Activated T-helper 2 cell treated with anti-CD3 and anti-CD28 coated beads, Interferon-gamma antibody, Interleukin-2, Interleukin-4, amounts not matched to agents 10 μg/mL and 5 μg/mL and 100 μg/mL, durations not matched to agents 14 hours and 24 hours and 36 hours (primary cell): ENCODE measurements around the gene NPAS1. TPM values are rescaled to one million over a fixed set of nuclear protein-coding genes. Genes with fewer than 3 reads are reported as not detected.

Source experiments
- DNase-seq: peaks from one replicate; pipeline ENCODE4 v3.0.0; 2021; ENCODE audit warnings: low spot score
- H3K27ac Mint-ChIP-seq: one replicate; pipeline ENCODE4 v1.8.0; 2021; ENCODE audit warnings: mixed read lengths
- H3K27me3 Mint-ChIP-seq: one replicate; pipeline ENCODE4 v1.8.0; 2021; ENCODE audit warnings: low read depth, mixed read lengths
- H3K36me3 Mint-ChIP-seq: one replicate; pipeline ENCODE4 v1.8.0; 2021; ENCODE audit warnings: low read depth, mixed read lengths
- H3K4me1 Mint-ChIP-seq: one replicate; pipeline ENCODE4 v1.8.0; 2021; ENCODE audit warnings: low read depth, mixed read lengths
- H3K4me3 Mint-ChIP-seq: one replicate; pipeline ENCODE4 v1.8.0; 2021; ENCODE audit warnings: low read depth, mild to moderate bottlenecking, moderate library complexity, mixed read lengths
- H3K9me3 Mint-ChIP-seq: one replicate; pipeline ENCODE4 v1.8.0; 2021; ENCODE audit warnings: mixed read lengths
- intact Hi-C: fragments of 100-400 bp; cut with micrococcal nuclease; formaldehyde crosslinking; loops from one replicate; pipeline ENCODE4 v1.15.1; 2023
- total RNA-seq: library from RNA; stranded (reverse); gene quantifications from 2 replicates; pipeline ENCODE4 v1.2.3, GENCODE V29; 2022

NPAS1 gene
- total RNA-seq, 1 donor from 2014 or later = not detected

GRCh38 chr19:47089767-47090350, 70.2 kb downstream of the NPAS1 start:
- H3K36me3 Mint-ChIP-seq = peaks cover 83% of the 10 kb centered on the region
- H3K4me3 Mint-ChIP-seq = no peak overlapping the region
- no peak overlapping the region for H3K27ac Mint-ChIP-seq
- no peaks in the 10 kb centered on the region for H3K27me3 Mint-ChIP-seq
- DNase-seq = no peak
- intact Hi-C loops = no loop called here
- peaks cover 27% of the 10 kb centered on the region for H3K4me1 Mint-ChIP-seq
- no peaks in the 10 kb centered on the region for H3K9me3 Mint-ChIP-seq

- DNase-seq = no peak
- Mint-ChIP-seq H3K27me3 (no peaks in the 10 kb centered on the region), H3K27ac (peak overlapping the region; percentile 100), H3K36me3 (peaks cover 72% of the 10 kb centered on the region), H3K4me3 (peak overlapping the region; percentile 95), H3K9me3 (no peaks in the 10 kb centered on the region), H3K4me1 (peaks cover 54% of the 10 kb centered on the region)
- intact Hi-C loops = no loop called here
Measured at GRCh38 chr19:47093254-47093653, 73.6 kb downstream of the NPAS1 start.

- Mint-ChIP-seq H3K4me3 (peak overlapping the region; percentile 95), H3K4me1 (peaks cover 58% of the 10 kb centered on the region), H3K27me3 (no peaks in the 10 kb centered on the region), H3K36me3 (peaks cover 72% of the 10 kb centered on the region), H3K9me3 (no peaks in the 10 kb centered on the region), H3K27ac (peak overlapping the region; percentile 100)
- no peak for DNase-seq
- intact Hi-C loops = loop anchor here (2.0 kb wide), 1 partner anchor 93 kb away; no protein-coding TSS in a partner anchor
Measured at GRCh38 chr19:47093841-47094240, 74.2 kb downstream of the NPAS1 start.

GRCh38 chr19:47094557-47095475, 75.2 kb downstream of the NPAS1 start:
- Mint-ChIP-seq H3K27ac (peak overlapping the region; percentile 100), H3K9me3 (no peaks in the 10 kb centered on the region), H3K4me1 (peaks cover 62% of the 10 kb centered on the region), H3K4me3 (peak overlapping the region; percentile 95), H3K36me3 (peaks cover 66% of the 10 kb centered on the region), H3K27me3 (no peaks in the 10 kb centered on the region)
- DNase-seq = peak; percentile 52
- intact Hi-C loops = loop anchor here (1.0 to 5.0 kb wide), 3 partner anchors 14 to 147 kb away; no protein-coding TSS in a partner anchor

Other genes starting within 250 kb of the NPAS1 start
- gene SLC1A5, start 231.2 kb upstream of the NPAS1 start, total RNA-seq = 203 and 208 TPM in 2 replicates
- 94.0 and 102 TPM in 2 replicates for gene AP2S1, start 169.0 kb upstream of the NPAS1 start, total RNA-seq
- gene ARHGAP35, start 158.8 kb upstream of the NPAS1 start, total RNA-seq = 25.5 and 28.5 TPM in 2 replicates
- gene TMEM160, start 28.8 kb downstream of the NPAS1 start, total RNA-seq = 48.0 and 49.1 TPM in 2 replicates
- 97.1 and 104 TPM in 2 replicates for gene ZC3H4, start 93.9 kb downstream of the NPAS1 start, total RNA-seq
- gene SAE1, start 111.0 kb downstream of the NPAS1 start, total RNA-seq = 151 and 154 TPM in 2 replicates
- gene BBC3, start 211.4 kb downstream of the NPAS1 start, total RNA-seq = 14.6 and 16.3 TPM in 2 replicates
- gene CCDC9, start 236.7 kb downstream of the NPAS1 start, total RNA-seq = 34.3 and 37.5 TPM in 2 replicates